ENCODE data around the gene HEXIM1.

DNA sequence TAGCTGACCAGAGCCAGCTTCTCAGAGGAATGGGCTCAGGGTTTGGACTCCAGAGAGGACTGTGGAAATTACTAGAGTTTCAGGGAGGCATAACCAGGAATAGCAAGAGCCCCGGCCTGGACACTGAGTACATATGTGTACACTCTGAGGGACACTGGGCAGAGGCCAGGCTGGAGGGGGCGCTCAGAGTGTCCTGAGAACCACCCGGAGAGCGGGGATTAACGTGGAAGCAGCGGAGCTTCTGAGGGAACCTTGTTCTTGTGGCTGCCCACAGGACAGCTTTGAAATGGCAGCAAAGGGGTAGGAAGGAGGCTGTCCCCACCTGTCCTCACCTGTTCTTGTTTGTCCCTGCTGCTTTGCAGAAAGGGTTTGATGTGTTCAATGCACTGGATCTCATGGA is 43.8 kb upstream of the HEXIM1 start:
- TF ChIP-seq CTCF (IDR thresholded peaks at IDR 0.05) (no peak), POLR2AphosphoS5 (IDR thresholded peaks at IDR 0.05; ENCODE audit: low read depth, low read length) (peak; percentile 8; the same call in 1 of the 2 replicates), SIN3A (IDR thresholded peaks at IDR 0.05; ENCODE audit: borderline replicate concordance, insufficient read depth, low read depth, low read length) (no peak), TCF7L2 (IDR thresholded peaks at IDR 0.05; ENCODE audit: low read depth, low read length) (no peak)
- TF ChIP-seq, protein P1, sequence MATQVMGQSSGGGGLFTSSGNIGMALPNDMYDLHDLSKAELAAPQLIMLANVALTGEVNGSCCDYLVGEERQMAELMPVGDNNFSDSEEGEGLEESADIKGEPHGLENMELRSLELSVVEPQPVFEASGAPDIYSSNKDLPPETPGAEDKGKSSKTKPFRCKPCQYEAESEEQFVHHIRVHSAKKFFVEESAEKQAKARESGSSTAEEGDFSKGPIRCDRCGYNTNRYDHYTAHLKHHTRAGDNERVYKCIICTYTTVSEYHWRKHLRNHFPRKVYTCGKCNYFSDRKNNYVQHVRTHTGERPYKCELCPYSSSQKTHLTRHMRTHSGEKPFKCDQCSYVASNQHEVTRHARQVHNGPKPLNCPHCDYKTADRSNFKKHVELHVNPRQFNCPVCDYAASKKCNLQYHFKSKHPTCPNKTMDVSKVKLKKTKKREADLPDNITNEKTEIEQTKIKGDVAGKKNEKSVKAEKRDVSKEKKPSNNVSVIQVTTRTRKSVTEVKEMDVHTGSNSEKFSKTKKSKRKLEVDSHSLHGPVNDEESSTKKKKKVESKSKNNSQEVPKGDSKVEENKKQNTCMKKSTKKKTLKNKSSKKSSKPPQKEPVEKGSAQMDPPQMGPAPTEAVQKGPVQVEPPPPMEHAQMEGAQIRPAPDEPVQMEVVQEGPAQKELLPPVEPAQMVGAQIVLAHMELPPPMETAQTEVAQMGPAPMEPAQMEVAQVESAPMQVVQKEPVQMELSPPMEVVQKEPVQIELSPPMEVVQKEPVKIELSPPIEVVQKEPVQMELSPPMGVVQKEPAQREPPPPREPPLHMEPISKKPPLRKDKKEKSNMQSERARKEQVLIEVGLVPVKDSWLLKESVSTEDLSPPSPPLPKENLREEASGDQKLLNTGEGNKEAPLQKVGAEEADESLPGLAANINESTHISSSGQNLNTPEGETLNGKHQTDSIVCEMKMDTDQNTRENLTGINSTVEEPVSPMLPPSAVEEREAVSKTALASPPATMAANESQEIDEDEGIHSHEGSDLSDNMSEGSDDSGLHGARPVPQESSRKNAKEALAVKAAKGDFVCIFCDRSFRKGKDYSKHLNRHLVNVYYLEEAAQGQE (IDR thresholded peaks at IDR 0.05; ENCODE audit: insufficient read depth in 1 of 2, low read depth in 2 of 2, low read length in 1 of 2), result no peak

Data from Panc1 (cell line).